Peyer's patch (tissue), 4 donors: ENCODE results near the gene ZBTB44.

Experiments used
- POLR2A ChIP-seq, 2 donors: fragments of 450-650 bp; IDR thresholded peaks; one replicate each; pipeline ENCODE4 v1.5.1; 2017; ENCODE audit warnings: antibody characterized with exemption in 2 of 2, mild to moderate bottlenecking in 2 of 2, moderate library complexity in 2 of 2
- TF ChIP-seq, protein P1 (sequence below), 6 experiments: fragments of 450-650 bp in 4 of 6; fragments of 200-600 bp in 2 of 6; sonication (generic) in 1 of 6; IDR thresholded peaks; one replicate each; pipeline ENCODE4 v1.5.1; 2017 to 2019; ENCODE audit warnings: antibody characterized with exemption in 6 of 6, mild to moderate bottlenecking in 3 of 6, moderate library complexity in 1 of 6

DNA sequence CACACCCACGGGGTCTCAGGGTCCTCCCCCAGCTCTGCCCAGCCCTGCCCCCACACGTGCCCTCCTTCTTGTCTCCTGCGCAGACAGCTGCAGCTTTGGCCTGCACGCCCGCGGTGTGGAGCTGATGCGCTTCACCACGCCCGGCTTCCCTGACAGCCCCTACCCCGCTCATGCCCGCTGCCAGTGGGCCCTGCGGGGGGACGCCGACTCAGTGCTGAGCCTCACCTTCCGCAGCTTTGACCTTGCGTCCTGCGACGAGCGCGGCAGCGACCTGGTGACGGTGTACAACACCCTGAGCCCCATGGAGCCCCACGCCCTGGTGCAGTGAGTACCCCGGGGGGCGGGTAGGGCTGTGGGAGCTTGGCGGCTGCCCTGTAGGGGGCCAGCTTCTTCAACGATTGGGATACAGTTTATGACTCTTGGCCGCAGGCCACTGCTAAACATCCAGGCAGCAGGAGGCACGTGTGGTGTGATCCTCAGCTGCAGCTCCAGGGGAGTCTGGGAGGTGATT lies 124.3 kb downstream of the ZBTB44 start:
- TF ChIP-seq POLR2A (IDR thresholded peaks at IDR 0.05): no peak
- TF ChIP-seq, protein P1, sequence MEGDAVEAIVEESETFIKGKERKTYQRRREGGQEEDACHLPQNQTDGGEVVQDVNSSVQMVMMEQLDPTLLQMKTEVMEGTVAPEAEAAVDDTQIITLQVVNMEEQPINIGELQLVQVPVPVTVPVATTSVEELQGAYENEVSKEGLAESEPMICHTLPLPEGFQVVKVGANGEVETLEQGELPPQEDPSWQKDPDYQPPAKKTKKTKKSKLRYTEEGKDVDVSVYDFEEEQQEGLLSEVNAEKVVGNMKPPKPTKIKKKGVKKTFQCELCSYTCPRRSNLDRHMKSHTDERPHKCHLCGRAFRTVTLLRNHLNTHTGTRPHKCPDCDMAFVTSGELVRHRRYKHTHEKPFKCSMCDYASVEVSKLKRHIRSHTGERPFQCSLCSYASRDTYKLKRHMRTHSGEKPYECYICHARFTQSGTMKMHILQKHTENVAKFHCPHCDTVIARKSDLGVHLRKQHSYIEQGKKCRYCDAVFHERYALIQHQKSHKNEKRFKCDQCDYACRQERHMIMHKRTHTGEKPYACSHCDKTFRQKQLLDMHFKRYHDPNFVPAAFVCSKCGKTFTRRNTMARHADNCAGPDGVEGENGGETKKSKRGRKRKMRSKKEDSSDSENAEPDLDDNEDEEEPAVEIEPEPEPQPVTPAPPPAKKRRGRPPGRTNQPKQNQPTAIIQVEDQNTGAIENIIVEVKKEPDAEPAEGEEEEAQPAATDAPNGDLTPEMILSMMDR (IDR thresholded peaks at IDR 0.05): peak in 2 of 6 experiments; percentile 3 to 20
